Measurements from ENCODE around the gene TRIM6.
"Not testable (repeated sequence)": the region's sequence is repeated elsewhere in the genome, so short reads cannot be mapped to it uniquely, and the experiment has no call there.

GRCh38 chr11:5584458-5584857 is 12.0 kb upstream of the TRIM6 start:
- TF ChIP-seq CTCF (IDR thresholded peaks at IDR 0.05); SP1 (CRISPR knock-in tag; conservative IDR thresholded peaks at IDR 0.05); RELA (CRISPR knock-in tag; IDR thresholded peaks at IDR 0.05; ENCODE audit: borderline replicate concordance); ZNF263 (CRISPR knock-in tag; IDR thresholded peaks at IDR 0.05; ENCODE audit: low read depth); AR (CRISPR knock-in tag; IDR thresholded peaks at IDR 0.05); NFATC4 (CRISPR knock-in tag; IDR thresholded peaks at IDR 0.05); CREM (CRISPR knock-in tag; IDR thresholded peaks at IDR 0.05); ZNF138 (CRISPR knock-in tag; conservative IDR thresholded peaks at IDR 0.05); ZNF423 (CRISPR knock-in tag; IDR thresholded peaks at IDR 0.05); ZNF416 (CRISPR knock-in tag; IDR thresholded peaks at IDR 0.05): not testable (repeated sequence)

Data from WTC11 (cell line).